Neural cell (in vitro differentiated cells): ENCODE data around the gene NCKAP5. TPM values are rescaled to one million over a fixed set of nuclear protein-coding genes. Genes with fewer than 3 reads are reported as not detected.

Source experiments
- H2AFZ ChIP-seq: fragments of 200-600, 300-800 bp; sonication (generic), shearing (Covaris generic); 2 replicates; pipeline ENCODE4 v1.6.0; 2014; ENCODE audit warnings: low read depth, mild to moderate bottlenecking, antibody characterized with exemption, low read length, moderate library complexity
- H3F3A ChIP-seq: fragments of 200-600 bp; shearing (Covaris generic); 2 replicates; pipeline ENCODE4 v1.6.1; 2016; ENCODE audit warnings: mild to moderate bottlenecking, moderate library complexity, mixed read lengths, antibody characterized with exemption, low read length; ENCODE audit not compliant: insufficient read depth, poor library complexity, severe bottlenecking
- H3K27ac ChIP-seq: fragments of 200-600, 300-800 bp; sonication (generic), shearing (Covaris generic); 2 replicates; pipeline ENCODE4 v1.5.1; 2014; ENCODE audit warnings: mild to moderate bottlenecking, low read length, moderate library complexity
- H3K27me3 ChIP-seq: fragments of 300-800, 200-600 bp; sonication (generic), shearing (Covaris generic); 2 replicates; pipeline ENCODE4 v1.6.0; 2014; ENCODE audit warnings: mild to moderate bottlenecking, low read depth, low read length, moderate library complexity; ENCODE audit not compliant: insufficient read depth
- H3K36me3 ChIP-seq: fragments of 300-800, 200-600 bp; sonication (generic), shearing (Covaris generic); 2 replicates; pipeline ENCODE4 v1.5.1; 2014; ENCODE audit warnings: mild to moderate bottlenecking, antibody characterized with exemption, low read length, moderate library complexity; ENCODE audit not compliant: insufficient read depth
- H3K4me2 ChIP-seq: fragments of 300-800, 200-600 bp; sonication (generic), shearing (Covaris generic); 2 replicates; pipeline ENCODE4 v1.6.0; 2014; ENCODE audit warnings: mild to moderate bottlenecking, low read length
- H3K4me3 ChIP-seq: fragments of 300-800, 200-600 bp; sonication (generic), shearing (Covaris generic); 2 replicates; pipeline ENCODE4 v1.5.1; 2014; ENCODE audit warnings: mild to moderate bottlenecking, low read length, moderate library complexity
- H3K79me2 ChIP-seq: fragments of 200-600 bp; shearing (Covaris generic); replicated peaks from 2 replicates; pipeline ENCODE4 v1.6.0; 2014; ENCODE audit warnings: mild to moderate bottlenecking, low read length, moderate library complexity; ENCODE audit not compliant: insufficient read depth
- H3K9ac ChIP-seq: fragments of 300-800, 200-600 bp; sonication (generic), shearing (Covaris generic); 2 replicates; pipeline ENCODE4 v1.6.1; 2016; ENCODE audit warnings: mild to moderate bottlenecking, low read length, mixed read lengths
- H3K9me2 ChIP-seq: fragments of 200-600 bp; shearing (Covaris generic); 2 replicates; pipeline ENCODE4 v1.6.1; 2016; ENCODE audit warnings: mild to moderate bottlenecking, low read length, mixed read lengths; ENCODE audit not compliant: insufficient read depth
- H3K9me3 ChIP-seq: fragments of 200-600, 300-800 bp; sonication (generic), shearing (Covaris generic); 2 replicates; pipeline ENCODE4 v1.6.1; 2016; ENCODE audit warnings: mild to moderate bottlenecking, mixed run types, low read length, moderate library complexity, mixed read lengths
- H4K20me1 ChIP-seq: fragments of 200-600 bp; shearing (Covaris generic); 2 replicates; pipeline ENCODE4 v1.6.1; 2016; ENCODE audit warnings: mild to moderate bottlenecking, mixed run types; ENCODE audit not compliant: insufficient read depth
- CTCF ChIP-seq: fragments of 450-650 bp; IDR thresholded peaks from 2 replicates; pipeline ENCODE4 v1.5.1; 2014; ENCODE audit warnings: antibody characterized with exemption, mild to moderate bottlenecking, moderate library complexity; ENCODE audit not compliant: poor library complexity, severe bottlenecking
- EP300 ChIP-seq: fragments of 450-650 bp; conservative IDR thresholded peaks from 2 replicates; pipeline ENCODE4 v1.6.1; 2014; ENCODE audit warnings: antibody characterized with exemption, mild to moderate bottlenecking, moderate library complexity; ENCODE audit not compliant: poor library complexity, severe bottlenecking
- EZH2 ChIP-seq: fragments of 200-600, 300-800 bp; shearing (Covaris generic), sonication (generic); IDR thresholded peaks from 2 replicates; pipeline ENCODE4 v1.6.1; 2014; ENCODE audit warnings: antibody characterized with exemption, low read length, borderline replicate concordance, mild to moderate bottlenecking; ENCODE audit not compliant: insufficient read depth, poor library complexity, severe bottlenecking
- MXI1 ChIP-seq: fragments of 450-650 bp; conservative IDR thresholded peaks from 2 replicates; pipeline ENCODE4 v1.6.1; 2014; ENCODE audit warnings: antibody characterized with exemption, mild to moderate bottlenecking; ENCODE audit not compliant: poor library complexity, severe bottlenecking
- POLR2AphosphoS5 ChIP-seq: IDR thresholded peaks from 2 replicates; pipeline ENCODE4 v1.6.1; 2012
- RAD21 ChIP-seq: fragments of 450-650 bp; conservative IDR thresholded peaks from 2 replicates; pipeline ENCODE4 v1.6.1; 2014; ENCODE audit warnings: antibody characterized with exemption, mild to moderate bottlenecking, moderate library complexity
- REST ChIP-seq: IDR thresholded peaks from 2 replicates; pipeline ENCODE4 v1.6.1; 2012; ENCODE audit warnings: borderline replicate concordance
- SMC3 ChIP-seq: fragments of 450-650 bp; conservative IDR thresholded peaks from 2 replicates; pipeline ENCODE4 v1.6.1; 2014; ENCODE audit warnings: antibody characterized with exemption, mild to moderate bottlenecking, moderate library complexity; ENCODE audit not compliant: poor library complexity
- TAF1 ChIP-seq: IDR thresholded peaks from 2 replicates; pipeline ENCODE4 v1.6.1; 2012; ENCODE audit warnings: low read depth
- polyA plus RNA-seq: library from polyadenylated mRNA; depleted of rRNA; stranded (reverse); fragments of >200 nt; gene quantifications from 2 replicates; pipeline ENCODE4 v1.2.3, GENCODE V29; 2014

Gene NCKAP5
- polyA plus RNA-seq, 1 donor from 2014 or later = 2.4 TPM

- Histone ChIP-seq H3K4me3 (no peak overlapping the region), H3K9ac (no peak overlapping the region), H3F3A (no peaks in the 10 kb centered on the region), H2AFZ (no peak overlapping the region), H3K79me2 (no peaks in the 10 kb centered on the region), H3K9me3 (no peaks in the 10 kb centered on the region), H3K27ac (no peak overlapping the region), H3K9me2 (no peaks in the 10 kb centered on the region), H4K20me1 (no peaks in the 10 kb centered on the region), H3K27me3 (no peaks in the 10 kb centered on the region), H3K4me2 (no peak overlapping the region), H3K36me3 (peaks cover 11% of the 10 kb centered on the region)
- TF ChIP-seq POLR2AphosphoS5 (no peak), RAD21 (no peak), REST (no peak), MXI1 (no peak), EZH2 (no peak), SMC3 (no peak), CTCF (no peak), EP300 (no peak), TAF1 (no peak)
These were observed 922.3 kb downstream of the NCKAP5 start for GRCh38 chr2:132645722-132646539.

GRCh38 chr2:132645176-132645575, 923.1 kb downstream of the NCKAP5 start:
- H3K36me3 ChIP-seq = peaks cover 11% of the 10 kb centered on the region
- H3K9ac ChIP-seq = no peak overlapping the region
- H3K9me2 ChIP-seq = no peaks in the 10 kb centered on the region
- H3K27ac ChIP-seq = no peak overlapping the region
- TF ChIP-seq MXI1 (no peak), RAD21 (no peak), REST (no peak), EZH2 (no peak), SMC3 (no peak), EP300 (no peak), CTCF (no peak), POLR2AphosphoS5 (no peak), TAF1 (no peak)
- H3K9me3 ChIP-seq = no peaks in the 10 kb centered on the region
- no peaks in the 10 kb centered on the region for H3K27me3 ChIP-seq
- no peak overlapping the region for H2AFZ ChIP-seq
- no peak overlapping the region for H3K4me2 ChIP-seq
- H3K4me3 ChIP-seq = no peak overlapping the region
- H3K79me2 ChIP-seq = no peaks in the 10 kb centered on the region
- H3F3A ChIP-seq = no peaks in the 10 kb centered on the region
- H4K20me1 ChIP-seq = no peaks in the 10 kb centered on the region
